Muscle of arm (tissue), 12 donors: ENCODE results near the gene TEX264. TPM values are rescaled to one million over a fixed set of nuclear protein-coding genes. Genes with fewer than 3 reads are reported as not detected.
A peak's percentile ranks its signal among the peaks of the same experiment; 100 is the strongest.

Experiments
- DNase-seq: peaks from one replicate; pipeline ENCODE4 v3.0.0-alpha.2; 2013
- polyA plus RNA-seq, 12 donors: library from polyadenylated mRNA; unstranded; fragments of 120-200 nt; gene quantifications; one replicate each; pipeline ENCODE4 v1.2.1, GENCODE V29; 2013; ENCODE audit not compliant: insufficient read length in 12 of 12

TEX264 gene
- polyA plus RNA-seq, 12 donors, result 17.2 to 26.1 (median 21.6) TPM; not detected in 1

DNA sequence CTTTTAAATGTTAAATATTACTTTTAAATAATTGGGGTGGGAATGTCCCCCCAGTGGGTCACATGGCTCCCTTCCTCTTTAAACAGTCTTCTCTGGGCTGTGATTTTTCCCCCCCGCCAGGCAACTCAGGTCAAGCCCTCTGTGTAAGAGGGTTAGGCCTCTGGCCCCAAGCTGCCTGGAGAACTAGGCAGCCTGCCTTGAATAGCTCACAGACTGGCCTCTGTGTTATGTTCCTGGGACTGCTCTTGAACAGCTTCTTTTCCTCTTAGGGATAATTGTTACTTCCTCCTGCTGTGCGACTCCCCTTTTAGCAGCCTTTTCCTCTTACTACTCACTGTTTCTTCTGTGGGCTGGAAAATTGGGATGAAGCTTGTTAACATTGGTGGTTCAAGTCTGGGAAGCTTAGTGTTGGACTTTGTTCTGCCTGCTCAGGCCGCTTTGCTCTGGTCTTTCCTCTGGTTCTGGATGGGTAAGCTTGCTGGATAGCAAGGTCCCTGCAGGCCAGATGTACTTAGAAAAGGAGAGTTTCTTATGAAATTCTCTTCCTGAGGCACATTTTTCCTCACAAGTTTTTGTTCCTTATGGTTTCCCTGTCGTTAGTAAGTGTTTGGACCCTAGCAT is 2.2 kb downstream of the TEX264 start:
- DNase-seq, result no peak

DNA sequence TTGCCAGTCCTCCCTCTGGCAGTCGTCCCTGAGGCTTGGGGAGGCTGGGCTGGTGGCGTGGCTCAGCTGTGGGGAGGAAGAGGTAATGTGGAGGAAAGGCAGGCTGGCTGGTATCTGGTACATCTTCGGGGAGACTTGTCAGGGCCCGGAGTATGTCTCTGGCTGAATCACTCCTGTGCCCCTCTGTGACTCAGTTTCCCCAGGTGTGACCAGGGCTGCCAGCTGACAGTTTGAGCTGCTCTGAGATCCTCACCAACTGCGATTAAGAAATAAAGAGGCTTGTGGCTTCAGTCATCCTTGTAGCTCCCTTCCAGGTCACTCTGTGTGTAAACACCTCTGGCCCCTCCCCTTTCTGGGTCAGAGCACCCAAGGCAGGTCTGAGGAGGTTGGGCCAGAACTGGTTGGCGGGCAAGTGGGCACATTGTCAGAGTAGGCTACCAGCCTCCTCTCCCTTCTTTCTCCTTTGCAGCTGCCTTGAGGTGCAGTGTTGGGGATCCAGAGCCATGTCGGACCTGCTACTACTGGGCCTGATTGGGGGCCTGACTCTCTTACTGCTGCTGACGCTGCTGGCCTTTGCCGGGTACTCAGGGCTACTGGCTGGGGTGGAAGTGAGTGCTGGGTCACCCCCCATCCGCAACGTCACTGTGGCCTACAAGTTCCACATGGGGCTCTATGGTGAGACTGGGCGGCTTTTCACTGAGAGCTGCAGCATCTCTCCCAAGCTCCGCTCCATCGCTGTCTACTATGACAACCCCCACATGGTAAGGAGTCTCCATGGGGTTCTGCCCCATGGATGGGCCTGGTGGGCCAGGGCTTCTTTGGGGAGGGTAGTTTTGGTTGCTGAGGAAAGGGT is 3.0 kb downstream of the TEX264 start:
- no peak for DNase-seq

DNA sequence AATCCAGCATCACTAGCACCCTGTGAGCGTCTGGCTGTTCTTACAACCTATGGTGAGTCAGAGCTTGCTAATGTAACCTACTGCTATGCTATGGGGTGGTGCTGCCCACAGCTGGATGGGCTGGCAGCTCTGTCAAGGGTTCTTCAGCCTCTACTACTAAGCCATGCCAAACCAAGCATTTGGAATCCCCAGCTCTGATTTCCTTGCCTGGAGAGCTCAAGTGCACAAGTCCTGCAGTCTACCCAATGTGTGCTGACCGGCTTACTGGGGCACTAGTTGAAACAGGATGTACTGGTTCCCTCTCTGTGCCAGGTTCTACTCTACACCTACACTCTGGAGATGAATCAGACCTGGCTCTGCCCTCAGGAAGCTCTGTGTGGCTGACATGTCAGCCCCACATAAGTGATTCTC is 4.2 kb downstream of the TEX264 start:
- no peak for DNase-seq

DNA sequence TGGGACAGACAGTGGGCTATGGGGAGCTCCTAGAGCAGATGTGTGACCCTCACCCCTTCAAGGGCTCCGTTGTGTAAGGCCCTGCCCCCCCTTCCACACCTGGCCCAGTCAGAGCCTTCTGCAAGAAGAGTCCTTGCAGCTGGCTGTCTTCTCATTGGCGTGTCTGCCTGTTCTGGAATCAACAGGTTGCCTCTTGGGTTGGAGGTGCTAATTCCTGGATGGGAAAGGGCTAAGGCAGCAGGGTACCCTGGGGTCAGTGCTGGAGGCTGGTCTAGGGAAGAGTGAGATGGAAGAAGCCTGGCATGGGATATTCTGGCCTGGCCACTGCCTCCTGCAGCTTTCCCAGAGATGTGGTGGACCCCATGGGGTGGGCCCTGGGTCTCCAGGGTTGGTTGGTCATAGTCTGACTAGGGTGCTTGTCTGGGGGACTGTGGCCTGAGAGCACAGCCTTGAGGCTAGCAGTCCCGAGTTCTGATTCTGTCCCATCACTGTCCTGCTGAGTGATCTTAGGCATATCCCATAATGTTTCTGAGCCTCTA is 5.1 kb downstream of the TEX264 start:
- no peak for DNase-seq

DNA sequence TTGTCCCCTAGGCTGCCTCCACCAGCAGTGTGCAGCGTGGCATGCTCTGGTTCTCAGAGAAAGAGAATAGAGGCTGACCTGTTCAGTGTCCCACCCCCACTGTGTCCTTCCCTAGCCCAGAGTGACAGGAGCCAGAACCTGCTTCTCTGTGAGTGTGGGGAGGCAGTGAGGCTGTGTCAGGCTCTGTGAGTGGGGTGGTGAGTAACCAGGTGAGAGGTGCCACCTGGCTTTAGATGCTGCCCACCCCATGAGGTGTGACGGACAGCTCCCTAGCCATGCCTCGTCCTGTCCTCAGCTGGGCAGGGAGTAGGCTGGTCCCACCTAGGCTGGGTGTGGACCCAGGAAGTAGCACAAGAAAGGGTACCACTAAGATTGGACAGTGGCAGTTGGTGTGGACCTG is 6.3 kb downstream of the TEX264 start:
- DNase-seq, result no peak

DNA sequence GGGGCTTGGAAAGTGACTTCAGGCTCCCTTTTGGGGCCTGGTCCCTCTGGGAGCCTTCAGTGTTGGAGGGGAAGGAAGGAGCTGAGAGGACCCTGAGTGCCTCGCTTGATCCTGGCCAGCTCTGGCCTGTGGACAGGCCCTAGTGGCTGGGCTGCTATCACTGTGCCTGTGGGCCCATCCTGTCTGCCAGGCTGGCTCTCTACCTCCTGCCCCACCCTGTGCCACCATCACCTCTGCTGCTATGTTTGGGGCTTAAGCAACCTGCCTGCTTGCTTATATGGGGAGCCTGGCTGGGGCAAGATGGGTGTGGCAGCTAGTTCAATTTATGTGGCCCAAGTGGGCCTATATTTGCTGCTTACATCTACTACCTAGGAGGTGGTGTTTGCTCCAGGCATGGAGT is 7.1 kb downstream of the TEX264 start:
- no peak for DNase-seq

DNA sequence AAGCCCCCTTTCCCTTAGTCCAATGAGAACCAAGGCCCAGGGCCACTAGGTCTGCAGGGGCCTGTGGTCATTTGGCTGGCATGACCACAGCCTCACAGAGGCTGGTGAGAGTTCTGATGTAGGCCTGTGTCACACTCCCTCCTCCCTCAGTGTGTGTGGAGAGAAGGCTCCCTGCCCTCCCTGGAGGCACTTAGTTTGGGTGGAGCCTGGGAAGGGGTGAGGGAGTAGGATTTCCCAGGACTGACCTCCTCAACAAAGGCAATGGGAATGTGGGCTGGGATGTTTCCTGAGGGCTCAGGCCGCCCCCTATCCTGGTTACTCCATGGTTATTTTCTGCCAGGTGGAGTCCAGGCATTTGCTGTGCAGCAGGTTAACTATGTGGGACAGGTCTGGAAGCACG is 7.6 kb downstream of the TEX264 start:
- no peak for DNase-seq

DNA sequence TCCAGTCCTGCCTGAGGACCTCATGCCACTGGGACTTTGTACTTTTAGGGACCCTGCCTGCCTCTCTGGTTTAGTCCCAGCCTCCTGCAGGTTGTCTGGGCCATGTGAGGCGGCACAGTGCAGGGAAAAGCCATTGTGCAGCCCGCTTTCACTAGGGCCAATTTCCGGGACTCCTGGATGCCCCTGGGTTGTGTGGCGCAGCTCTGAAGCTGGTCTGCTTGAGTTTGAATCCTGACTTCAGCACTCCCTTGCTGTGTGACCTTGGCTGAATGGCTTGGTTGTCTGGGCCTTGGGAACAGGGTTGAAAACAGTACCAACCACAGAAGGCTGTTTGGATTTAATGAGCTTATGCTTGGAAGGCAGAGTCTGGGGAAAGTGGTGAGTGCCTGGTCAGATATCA is 8.3 kb downstream of the TEX264 start:
- no peak for DNase-seq

DNA sequence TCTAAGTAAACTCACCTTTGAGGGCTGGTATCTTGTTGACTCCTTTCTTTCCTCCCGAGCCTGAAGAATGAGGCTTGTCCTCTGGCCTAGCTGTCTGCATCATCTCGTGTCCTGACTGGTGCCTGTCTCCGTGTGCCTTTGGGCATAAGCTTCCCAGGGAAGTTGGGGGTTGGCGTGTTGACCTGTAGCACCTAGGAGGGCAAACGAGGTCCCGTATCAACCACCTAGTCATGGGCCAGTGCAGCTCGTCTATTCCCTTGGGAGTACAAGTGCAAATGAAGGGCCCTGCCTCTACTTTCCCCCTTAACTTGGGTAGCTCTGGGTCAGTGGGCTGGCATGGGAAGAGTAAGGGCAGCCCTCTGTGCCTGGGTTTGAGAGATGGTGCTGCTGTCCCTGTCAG is 8.7 kb downstream of the TEX264 start:
- no peak for DNase-seq

DNA sequence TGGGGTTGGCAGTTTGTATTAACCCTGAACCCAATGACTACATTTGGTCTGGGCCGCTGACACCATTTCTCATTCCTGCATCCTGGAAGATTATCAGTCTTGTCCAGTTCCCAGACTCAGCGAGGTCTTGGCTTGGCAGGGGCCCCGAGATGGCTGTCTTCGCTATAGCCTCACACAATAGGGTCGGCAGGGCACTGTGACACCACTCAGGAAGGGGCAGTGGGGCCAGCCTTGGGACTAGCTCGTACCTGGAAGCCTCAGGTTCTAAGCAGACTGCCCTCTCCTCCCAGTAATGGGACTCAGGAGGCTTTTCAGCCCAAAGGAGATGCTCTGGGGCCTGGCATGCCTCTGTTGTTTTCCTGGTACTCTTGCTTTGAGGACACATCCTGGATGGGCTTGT is 9.1 kb downstream of the TEX264 start:
- no peak for DNase-seq

DNA sequence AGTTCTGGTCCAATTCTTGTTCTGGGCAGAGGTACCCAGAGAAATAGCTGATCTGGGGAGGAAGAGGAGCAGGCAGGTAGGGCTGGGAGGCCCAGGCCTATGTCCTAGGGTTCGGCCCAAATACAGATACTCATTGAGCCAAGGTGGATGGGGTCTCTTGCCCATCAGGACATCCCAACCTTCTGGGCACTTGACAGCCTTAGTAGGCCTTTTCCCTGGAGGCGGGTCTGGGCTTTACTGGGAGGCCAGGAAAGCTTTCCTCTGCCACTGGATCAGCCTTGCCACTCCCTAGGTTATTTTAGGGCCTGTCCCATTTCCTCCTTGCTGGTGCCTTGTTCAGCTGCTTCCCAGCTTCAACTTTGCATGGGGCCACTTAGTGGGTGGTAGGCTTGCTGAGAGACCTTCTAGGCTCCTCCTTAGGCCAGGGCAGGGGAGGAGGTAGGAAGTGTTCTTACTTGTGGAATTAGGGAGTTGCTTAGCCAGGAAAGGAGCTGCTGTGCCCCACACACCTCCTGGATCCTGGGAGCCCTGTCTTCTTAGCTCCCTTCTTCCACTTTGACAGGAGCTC is 9.7 kb downstream of the TEX264 start:
- DNase-seq, result no peak

DNA sequence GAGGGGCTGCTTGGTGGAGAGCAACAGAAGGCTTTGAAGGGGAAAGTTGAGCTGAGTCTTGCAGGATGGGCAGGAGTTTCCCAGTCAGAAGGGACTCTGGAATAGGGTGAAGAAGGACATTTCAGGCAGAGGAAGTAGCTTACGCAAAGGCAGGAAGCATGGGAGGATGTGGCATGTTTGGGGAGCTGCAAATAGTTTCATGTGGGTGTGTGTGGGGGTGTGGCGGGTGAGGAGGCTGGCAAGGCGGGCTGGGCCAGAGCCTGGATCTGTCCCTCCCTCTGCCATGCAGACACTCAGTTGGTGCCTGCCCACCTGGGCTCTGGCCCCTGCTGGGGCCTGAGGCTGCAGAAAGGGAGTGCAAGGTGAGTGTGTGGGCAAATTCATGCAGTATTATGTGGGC is 10.4 kb downstream of the TEX264 start:
- no peak for DNase-seq

DNA sequence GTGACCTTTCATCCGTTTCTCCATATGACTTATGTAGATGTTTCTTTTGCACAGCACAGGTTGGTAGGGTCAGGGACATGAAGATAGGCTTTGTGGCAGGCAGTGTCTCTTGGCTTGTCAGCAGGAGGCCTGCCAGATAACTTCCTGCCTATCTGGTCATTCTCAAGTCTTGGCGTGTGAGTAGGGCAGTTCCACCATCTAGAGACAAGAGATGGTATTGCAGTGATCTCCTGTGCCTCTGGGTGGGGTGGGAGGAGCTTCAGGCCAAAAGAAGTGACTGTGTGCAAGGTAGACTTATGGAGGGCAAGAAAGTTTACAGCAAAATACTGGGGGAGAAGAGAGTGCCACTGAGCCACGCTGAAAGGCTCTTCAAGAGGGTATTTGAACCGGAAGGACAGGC is 11.0 kb downstream of the TEX264 start:
- peak; percentile 67 for DNase-seq

DNA sequence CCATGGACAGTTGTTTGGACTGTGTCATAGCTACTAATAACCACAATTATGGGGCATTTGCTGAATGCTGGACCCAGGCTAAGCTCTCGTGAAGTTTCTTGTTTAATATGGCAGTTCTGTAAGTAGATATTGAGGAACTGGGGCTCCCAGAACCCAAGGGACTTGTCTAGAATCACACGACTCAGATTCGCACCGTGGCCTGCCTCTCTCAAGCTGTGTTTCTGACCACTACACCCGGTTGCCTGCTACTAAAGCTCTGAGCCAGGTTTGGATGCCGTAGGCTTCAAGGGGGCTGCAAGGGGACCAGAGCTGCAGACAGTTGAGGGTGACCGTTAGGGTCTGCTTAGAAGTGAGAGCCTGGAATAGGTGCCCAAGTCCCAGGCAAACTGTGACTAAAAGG is 11.5 kb downstream of the TEX264 start:
- no peak for DNase-seq

DNA sequence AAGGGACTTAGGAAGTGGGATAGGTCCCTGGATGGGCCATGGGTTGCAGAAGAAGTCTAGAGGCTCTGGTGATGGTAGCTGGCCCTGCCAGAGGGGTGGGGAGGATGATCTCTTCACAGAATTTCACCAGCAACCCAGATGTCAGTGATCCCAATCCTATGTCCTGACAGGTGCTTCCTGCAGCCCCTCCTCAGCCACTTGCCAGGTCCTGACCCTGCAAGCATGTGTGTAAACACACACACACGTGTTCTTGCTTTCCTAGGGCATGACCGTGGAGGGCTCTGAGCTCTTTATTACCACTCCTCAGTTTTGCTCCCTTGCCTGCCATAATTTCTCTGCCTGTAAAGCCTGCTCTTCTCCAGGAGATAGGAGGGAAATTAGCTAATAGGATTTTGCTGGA is 12.5 kb downstream of the TEX264 start:
- DNase-seq, result no peak

DNA sequence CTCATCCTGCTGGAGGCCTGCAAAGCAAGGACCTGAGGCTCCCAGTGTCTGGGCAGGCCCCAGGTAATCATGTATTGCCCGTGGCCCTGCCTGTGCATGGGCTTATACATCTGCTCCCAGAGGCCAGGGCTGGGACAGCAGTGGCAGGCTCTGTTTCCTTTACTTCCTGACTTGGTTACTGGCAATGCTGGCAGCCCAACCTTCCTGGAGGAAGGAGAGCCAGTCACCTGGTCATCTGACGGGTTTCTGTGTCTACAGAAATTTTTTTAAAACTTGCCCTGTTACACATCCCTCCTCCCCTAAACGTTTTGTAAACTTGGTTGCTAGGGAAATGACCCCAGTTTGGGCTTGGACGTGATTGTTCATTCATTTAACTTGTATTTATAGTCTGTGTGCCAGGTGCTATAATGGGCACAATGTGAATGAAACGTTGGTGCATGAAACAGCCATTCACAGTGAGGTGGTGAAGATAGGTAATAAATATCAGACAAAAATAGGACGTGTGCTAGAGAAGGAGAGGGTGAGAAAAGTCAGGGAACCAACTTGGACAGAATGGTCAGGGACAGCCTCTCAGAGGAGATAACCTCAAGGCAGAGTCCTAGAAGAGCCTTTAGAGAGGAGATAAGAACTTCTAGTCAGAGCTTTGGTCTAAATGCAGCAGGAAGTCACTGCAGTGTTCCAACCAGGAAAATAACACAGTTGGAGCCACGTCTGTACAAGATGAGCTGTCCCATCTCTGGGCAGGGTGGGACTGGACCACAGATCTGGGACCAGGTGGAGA is 14.1 kb downstream of the TEX264 start:
- DNase-seq, result no peak

DNA sequence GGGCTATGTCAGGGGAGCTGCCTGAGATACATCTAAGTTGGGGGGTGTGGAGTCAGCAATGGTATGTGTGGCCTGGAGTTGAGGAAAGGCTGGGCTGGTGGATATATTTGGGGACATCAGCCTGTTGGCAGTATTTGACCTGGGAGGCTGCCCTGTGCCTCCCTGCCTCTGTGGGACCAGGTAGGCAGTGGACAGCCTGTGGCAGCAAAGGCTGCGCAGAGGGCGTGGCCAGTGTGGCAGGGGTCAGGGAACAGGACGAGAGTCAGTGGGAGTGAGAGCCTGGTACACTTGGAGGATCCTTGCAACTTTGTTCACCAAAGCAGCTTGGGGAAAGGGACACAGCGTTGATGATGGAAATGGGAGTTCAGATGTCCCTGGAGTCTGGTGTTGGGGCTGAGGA is 15.0 kb downstream of the TEX264 start:
- no peak for DNase-seq

DNA sequence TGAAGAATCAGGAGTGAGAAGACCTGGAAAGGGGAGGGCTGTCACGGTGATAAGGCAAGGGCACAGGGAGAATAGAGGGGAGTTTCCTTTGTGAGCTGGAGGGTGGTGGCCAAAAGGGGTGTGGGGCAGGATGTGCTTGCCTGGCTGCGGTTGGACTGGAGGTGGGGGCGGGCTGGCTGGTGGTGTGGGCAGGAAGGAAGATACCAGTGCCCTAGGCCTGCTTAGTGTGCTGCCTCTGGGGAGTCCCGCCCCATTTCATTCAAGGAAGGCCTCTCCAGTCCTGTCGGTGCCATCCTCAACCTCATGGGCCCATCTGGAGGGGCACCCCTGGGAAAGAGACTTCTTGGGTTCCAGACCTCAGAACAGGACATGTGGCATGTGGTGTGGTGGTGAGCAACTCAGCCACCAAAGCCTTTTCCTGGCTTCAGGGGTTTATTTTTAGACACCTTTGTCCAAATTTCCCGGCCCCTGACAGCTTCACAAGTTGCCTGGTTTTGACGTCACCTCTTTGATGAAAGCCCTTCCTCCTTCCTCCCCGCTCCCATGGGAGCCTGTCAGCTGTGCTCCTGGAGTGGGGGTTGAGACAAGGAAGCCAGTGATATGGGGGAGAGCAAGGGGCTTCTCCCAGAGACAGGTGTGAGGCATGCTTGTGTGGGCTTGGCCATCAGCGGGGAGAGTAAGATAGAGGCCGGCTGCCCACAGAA is 15.6 kb downstream of the TEX264 start:
- no peak for DNase-seq

DNA sequence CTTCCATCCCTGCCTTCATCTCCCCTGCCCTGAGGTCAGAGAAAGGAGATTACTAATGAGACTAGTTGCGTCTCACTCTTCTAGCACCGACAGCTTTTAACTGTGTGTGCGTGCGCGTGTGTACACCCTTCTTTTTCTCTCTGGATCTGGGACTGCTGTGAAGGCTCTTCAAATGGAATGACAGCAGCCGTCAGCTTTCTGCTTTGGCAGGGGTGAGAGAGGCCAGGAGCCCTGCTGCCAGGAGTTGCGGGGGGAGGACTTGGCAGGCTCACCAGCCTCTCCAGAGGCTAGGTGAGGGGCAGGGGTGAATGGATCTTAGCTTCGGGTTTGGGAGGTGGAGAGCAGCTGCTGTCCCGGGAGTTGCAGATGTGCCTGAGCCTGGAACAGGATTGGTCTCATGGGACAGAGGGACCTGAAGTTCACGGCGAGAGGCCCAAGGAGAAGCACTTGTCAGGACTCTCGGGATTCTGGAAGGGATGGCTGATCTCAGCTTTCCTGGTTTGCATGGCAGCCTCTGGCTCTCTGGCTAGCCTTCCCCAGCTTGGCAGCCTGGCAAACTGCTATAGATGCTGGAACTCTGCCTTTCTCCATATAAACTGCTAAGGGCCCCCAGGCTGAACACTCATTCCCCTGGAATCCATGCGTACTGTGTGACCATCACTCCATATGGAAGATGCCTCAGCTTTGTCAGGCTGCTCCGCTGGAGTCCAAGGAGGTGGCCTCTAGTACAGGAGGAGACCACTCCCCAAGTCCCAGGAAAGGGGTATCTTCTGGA is 16.6 kb downstream of the TEX264 start:
- DNase-seq, result no peak

DNA sequence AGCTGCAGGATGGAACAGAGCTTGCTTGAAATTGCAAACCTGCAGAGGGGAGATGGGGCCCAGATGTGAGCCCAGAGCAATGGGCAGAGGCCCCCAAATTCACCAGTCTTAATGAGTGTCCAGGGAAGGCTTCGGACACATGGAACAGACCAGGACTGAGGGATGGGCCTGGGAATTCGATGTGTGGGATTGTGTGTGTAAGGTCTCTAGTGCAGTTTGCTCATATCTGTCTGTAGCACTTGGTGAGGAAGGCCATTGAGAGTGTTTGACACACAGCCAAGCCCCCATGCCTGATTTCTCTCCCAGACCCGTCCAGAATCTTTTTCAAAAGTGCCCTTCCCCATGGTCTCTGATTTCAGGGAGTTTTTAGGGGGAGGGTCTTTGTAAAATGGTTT is 17.2 kb downstream of the TEX264 start:
- no peak for DNase-seq

DNA sequence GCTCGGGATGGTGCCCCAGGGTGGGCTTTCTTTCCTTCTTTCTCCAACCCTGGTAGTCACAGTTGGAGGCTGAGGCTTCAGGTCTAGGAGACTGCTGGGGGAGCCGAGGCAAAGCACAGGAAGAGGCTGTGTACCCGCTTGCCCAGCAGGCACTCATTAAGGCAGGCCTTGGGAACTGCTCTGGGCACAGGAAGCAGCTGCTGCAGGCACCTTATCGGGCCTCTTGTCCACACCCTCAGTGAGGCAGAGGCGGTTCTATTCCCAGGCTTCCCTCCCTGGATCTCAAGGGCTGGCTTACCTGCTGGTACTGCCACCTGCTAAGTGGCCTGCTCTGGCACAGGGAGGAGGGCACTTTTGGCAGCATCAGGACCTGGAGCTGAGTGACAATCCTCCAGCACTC is 20.0 kb downstream of the TEX264 start:
- no peak for DNase-seq
